ENCODE results near the gene PLEKHA6.

DNA sequence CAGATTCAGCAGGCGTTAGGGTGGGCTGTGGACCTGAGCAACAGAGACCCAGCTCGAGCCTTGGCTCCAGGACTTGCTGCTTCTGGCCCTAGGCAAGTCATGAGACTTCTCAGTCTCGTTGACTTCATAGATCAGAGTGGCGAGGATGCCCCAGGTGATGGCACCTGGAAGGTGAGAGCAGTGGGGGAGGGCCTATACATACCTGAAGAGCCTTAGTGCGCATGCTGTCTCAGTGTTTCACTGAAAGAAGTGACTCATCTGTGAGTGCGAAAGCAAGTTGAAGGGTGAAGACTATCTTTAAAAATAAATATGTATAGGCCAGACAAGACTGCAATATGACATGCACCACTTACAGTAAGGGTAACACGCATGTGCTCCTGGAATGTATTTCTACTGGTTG lies 10.1 kb downstream of the PLEKHA6 start:
- no peak for TF ChIP-seq CTCF (IDR thresholded peaks at IDR 0.05 in 8 of 11, conservative IDR thresholded peaks at IDR 0.05 in 3 of 11)
- TF ChIP-seq POLR2AphosphoS5 (IDR thresholded peaks at IDR 0.05) = no peak
- TF ChIP-seq POLR2A (IDR thresholded peaks at IDR 0.05) = no peak
